GM10266 (cell line): ENCODE measurements around the gene PKP4.

Experiments used
- DNase-seq: peaks from one replicate; pipeline ENCODE4 v3.0.0; 2012; ENCODE audit errors: extremely low spot score
- CTCF ChIP-seq: IDR thresholded peaks from 2 replicates; pipeline ENCODE4 v1.5.1; 2012; ENCODE audit warnings: mild to moderate bottlenecking, low read depth; ENCODE audit not compliant: control insufficient read depth, insufficient read depth; ENCODE audit errors: missing control alignments

PKP4 gene

GRCh38 chr2:158677542-158677941, 220.8 kb downstream of the PKP4 start:
- DNase-seq: no peak
- TF ChIP-seq CTCF: no peak

DNA sequence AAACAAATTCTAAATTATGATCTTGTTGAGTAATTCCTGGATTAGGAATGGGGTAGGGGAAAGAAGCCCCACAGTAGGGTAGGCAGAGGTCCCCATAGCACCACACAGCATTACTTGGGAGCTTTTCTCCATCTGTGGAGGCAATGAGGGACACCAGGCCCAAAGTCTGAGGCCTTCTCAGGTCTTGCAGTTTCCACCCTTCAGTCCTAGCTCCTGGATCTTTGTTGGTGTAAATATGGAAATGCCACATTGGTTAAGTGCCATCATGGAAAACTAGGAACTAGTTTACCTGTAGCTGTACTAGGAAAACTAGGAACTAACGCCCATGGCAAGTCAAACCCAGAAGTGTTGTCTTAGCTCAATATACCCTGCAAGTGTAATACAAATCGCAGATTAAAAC, 225.1 kb downstream of the PKP4 start:
- no peak for DNase-seq
- no peak for TF ChIP-seq CTCF

DNA sequence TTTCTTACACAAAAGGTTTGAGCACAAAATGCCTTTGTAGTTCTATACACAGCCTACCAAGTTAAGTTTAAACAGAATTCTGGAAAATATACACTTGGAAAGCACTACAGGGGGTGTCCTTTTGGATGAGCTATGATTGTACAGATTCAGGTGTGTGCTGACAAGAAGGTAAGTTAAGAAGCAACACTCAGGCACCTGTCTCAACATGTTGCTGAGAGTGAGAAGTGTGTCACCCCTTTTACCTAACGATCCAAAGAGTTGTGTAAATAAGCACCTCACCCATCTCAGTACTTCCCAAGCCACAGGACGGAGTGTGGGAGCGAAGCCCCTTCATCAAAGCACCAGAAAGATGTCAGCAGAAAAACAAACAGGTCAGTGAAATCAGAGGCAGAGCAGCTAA, 228.9 kb downstream of the PKP4 start:
- DNase-seq: no peak
- TF ChIP-seq CTCF: no peak

- TF ChIP-seq CTCF: no peak
- DNase-seq: no peak
These were observed 229.5 kb downstream of the PKP4 start for GRCh38 chr2:158686210-158686691.

DNA sequence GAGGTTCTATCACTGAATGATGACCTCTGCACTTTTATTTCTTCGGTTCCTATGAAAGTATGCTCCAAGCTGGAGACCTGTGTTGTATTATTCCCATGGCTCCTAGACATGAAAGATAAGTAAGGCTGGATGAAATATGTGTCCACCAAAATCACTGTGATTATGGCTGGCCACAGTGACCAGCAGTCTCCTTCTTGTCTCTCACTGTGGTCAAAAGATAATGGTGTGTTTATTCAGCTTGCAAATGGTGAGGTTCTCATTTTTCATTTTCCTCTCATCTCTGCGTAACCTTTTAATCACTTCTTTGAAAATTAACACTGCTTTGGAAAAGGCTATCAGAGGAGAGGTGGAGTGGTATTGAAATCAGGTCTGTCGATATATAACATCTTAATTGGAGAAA, 230.6 kb downstream of the PKP4 start:
- TF ChIP-seq CTCF: no peak
- no peak for DNase-seq

- TF ChIP-seq CTCF: no peak
- DNase-seq: no peak
These were observed 232.0 kb downstream of the PKP4 start for GRCh38 chr2:158688721-158689120.

DNA sequence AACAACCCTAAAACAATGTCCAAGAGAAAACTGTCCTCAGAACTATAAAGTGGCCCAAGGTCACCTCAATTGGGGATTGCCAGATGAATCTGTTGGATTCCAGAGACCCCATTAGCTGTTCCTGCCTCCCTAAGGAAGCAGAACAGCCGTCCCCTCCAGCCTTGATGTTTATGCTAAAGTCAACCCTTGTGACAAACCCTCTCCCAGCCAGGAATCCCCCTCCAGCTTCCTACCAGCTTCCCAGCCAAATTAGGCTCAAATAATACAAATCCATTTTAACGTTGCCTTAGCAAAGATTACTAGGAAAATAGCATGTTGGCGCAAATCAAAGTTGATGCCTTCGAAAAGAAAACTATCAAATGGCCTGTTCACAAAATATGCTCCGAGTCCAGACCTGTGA, 232.6 kb downstream of the PKP4 start:
- no peak for TF ChIP-seq CTCF
- DNase-seq: no peak

DNA sequence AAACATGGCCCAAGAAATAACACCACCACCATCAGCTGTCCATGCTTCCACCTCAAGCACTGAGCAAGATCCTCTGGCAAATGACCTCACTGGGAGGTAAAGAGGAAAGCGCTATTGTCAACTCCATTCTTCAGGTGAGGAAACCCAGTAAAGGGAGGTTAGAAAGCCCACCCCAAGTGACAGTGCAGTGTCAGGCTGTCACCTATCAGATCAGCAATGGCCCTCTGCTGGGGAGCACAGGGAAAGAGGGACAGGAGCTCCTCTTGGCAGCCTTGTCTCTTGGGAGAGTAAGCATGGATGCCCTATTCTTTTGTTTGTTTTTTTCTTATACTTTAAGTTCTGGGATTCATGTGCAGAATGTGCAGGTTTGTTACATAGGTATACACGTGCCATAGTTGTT, 234.1 kb downstream of the PKP4 start:
- DNase-seq: no peak

More for the DNA sequence above, 234.1 kb downstream of the PKP4 start:
- TF ChIP-seq CTCF: no peak
